ENCODE results near the gene ZDHHC14. TPM values are rescaled to one million over a fixed set of nuclear protein-coding genes. Genes with fewer than 3 reads are reported as not detected.

Gene ZDHHC14
- total RNA-seq, 4 donors from 2014 or later, result 7.1 to 11.4 (median 9.8) TPM

DNA sequence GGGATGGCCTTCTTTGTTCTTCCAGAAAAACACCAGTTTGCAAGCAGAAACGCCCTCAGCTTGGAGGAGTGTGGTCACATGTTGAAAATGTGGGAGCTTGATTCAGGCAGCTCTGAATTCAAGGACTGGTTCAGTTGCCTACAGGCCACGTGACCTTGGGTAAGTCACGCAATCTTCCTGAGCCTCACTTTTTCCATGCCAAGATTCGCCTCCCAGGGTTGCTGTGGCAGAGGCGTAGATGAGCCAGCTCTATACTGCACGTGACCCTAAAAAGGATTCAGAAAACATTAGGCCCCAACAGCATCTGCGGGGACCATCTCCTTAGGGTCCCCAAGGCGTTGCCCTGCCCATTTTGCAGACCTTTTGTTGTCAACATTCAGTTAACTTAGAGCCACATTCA is 330.1 kb downstream of the ZDHHC14 start:
- H3K9me3 ChIP-seq, result no peaks in the 10 kb centered on the region
- intact Hi-C loops (cut with DNase I), result no loop called here
- no peaks in the 10 kb centered on the region for H3K36me3 ChIP-seq
- H3K4me1 ChIP-seq, result peaks cover 0 to 17% (median 3%) of the 10 kb centered on the region in 4 donors
- TF ChIP-seq POLR2A (IDR thresholded peaks at IDR 0.05; ENCODE audit: low read depth), result no peak
- no peak for TF ChIP-seq CTCF (IDR thresholded peaks at IDR 0.05)
- no peak for TF ChIP-seq POLR2AphosphoS5 (IDR thresholded peaks at IDR 0.05)
- TF ChIP-seq EP300 (IDR thresholded peaks at IDR 0.05), result no peak
- WGBS, result 96% methylated on average over 8 of the region's 8 CpGs
- no peaks in the 10 kb centered on the region for H3K27me3 ChIP-seq
- H3K27ac ChIP-seq (replicated peaks in 1 of 4), result no peak overlapping the region
- H3K4me3 ChIP-seq, result no peak overlapping the region
- DNase-seq (ENCODE audit: extremely low spot score), result no peak

GRCh38 chr6:157712585-157713295 is 331.8 kb downstream of the ZDHHC14 start:
- peaks cover 0 to 17% (median 8%) of the 10 kb centered on the region in 4 donors for H3K4me1 ChIP-seq
- TF ChIP-seq POLR2A (IDR thresholded peaks at IDR 0.05; ENCODE audit: low read depth), result no peak
- TF ChIP-seq CTCF (IDR thresholded peaks at IDR 0.05), result no peak
- no peak for TF ChIP-seq EP300 (IDR thresholded peaks at IDR 0.05)
- TF ChIP-seq POLR2AphosphoS5 (IDR thresholded peaks at IDR 0.05), result no peak
- intact Hi-C loops (cut with DNase I), result no loop called here
- no peak for DNase-seq (ENCODE audit: extremely low spot score)
- H3K27ac ChIP-seq (replicated peaks in 1 of 4), result no peak overlapping the region
- H3K4me3 ChIP-seq, result no peak overlapping the region
- no peaks in the 10 kb centered on the region for H3K36me3 ChIP-seq
- H3K9me3 ChIP-seq, result no peaks in the 10 kb centered on the region
- no peaks in the 10 kb centered on the region for H3K27me3 ChIP-seq
- 98% methylated on average over 8 of the region's 8 CpGs for WGBS

DNA sequence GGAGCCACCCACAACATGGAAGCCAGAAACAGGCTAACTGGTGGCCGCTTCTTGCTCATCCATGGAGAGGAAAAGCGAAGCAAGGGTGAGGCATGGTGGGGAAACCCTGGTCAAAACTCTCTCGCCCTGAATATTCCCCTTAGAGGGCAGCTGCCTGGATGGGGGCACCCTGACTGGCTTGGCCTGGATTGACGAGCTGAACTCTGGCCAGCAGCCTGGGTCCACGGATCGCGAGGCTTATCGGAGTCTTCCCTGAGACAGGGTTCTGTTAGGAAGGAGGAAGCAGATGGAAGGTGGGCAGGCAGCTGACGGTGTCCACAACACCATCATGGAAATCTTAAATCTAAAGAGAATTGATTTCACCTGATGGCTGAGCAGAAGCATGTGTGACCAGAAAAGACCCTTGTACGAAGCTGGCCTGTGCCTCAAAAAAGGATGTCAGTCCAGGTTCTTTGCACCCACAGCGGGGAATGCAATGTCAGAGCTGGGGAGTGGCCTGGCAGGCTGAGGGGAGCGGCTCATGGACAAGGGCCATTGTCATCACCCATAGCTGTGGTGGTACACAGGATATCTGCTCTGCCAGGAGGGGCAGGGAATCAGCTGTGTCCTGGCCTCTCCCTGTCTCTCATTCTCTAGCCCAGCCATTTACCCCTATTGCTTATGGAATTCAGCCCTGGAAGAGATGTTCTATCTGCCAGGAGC is 332.6 kb downstream of the ZDHHC14 start:
- WGBS, result 95% methylated on average over 12 of the region's 12 CpGs
- H3K27ac ChIP-seq (replicated peaks in 1 of 4), result no peak overlapping the region
- H3K4me1 ChIP-seq, result peaks cover 0 to 20% (median 8%) of the 10 kb centered on the region in 4 donors
- H3K36me3 ChIP-seq, result no peaks in the 10 kb centered on the region
- no peak for DNase-seq (ENCODE audit: extremely low spot score)
- no peak overlapping the region for H3K4me3 ChIP-seq
- TF ChIP-seq EP300 (IDR thresholded peaks at IDR 0.05) (no peak), CTCF (IDR thresholded peaks at IDR 0.05) (no peak), POLR2A (IDR thresholded peaks at IDR 0.05; ENCODE audit: low read depth) (no peak), POLR2AphosphoS5 (IDR thresholded peaks at IDR 0.05) (no peak)
- no peaks in the 10 kb centered on the region for H3K9me3 ChIP-seq
- H3K27me3 ChIP-seq, result no peaks in the 10 kb centered on the region
- intact Hi-C loops (cut with DNase I), result no loop called here

DNA sequence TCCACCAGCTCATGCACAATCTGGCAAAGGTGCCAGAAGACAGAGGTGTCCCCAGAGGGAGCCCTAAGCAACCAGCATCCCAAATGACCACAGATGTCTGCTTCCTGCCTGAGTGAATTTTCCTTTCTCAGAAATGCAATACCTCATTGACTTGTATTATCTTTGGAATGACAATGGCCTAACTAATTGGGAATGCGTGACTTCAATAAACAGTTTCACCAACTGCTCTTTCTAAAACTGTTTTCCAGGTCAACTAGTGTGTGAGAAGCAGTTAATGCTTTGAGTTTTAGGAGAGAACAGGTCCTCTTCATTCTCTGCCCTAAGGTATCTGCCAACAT is 333.1 kb downstream of the ZDHHC14 start:
- DNase-seq (ENCODE audit: extremely low spot score), result no peak
- H3K4me1 ChIP-seq, result peaks cover 3 to 25% (median 13%) of the 10 kb centered on the region in 4 donors
- H3K36me3 ChIP-seq, result no peaks in the 10 kb centered on the region
- H3K27ac ChIP-seq (replicated peaks in 1 of 4), result peak overlapping the region in 2 of 4 donors; percentile 5 to 63
- TF ChIP-seq EP300 (IDR thresholded peaks at IDR 0.05) (no peak), CTCF (IDR thresholded peaks at IDR 0.05) (no peak), POLR2A (IDR thresholded peaks at IDR 0.05; ENCODE audit: low read depth) (no peak), POLR2AphosphoS5 (IDR thresholded peaks at IDR 0.05) (no peak)
- no peaks in the 10 kb centered on the region for H3K9me3 ChIP-seq
- H3K27me3 ChIP-seq, result no peaks in the 10 kb centered on the region
- WGBS, result 90% methylated on average over 1 of the region's 1 CpG
- intact Hi-C loops (cut with DNase I), result no loop called here
- H3K4me3 ChIP-seq, result no peak overlapping the region
